GM10847 (cell line): Measurements from ENCODE around the gene PCSK2.

Experiments used
- POLR2A ChIP-seq: IDR thresholded peaks from 2 replicates; pipeline ENCODE4 v1.6.1; 2011; ENCODE audit not compliant: insufficient read length; ENCODE audit errors: extremely low read depth

Gene PCSK2

DNA sequence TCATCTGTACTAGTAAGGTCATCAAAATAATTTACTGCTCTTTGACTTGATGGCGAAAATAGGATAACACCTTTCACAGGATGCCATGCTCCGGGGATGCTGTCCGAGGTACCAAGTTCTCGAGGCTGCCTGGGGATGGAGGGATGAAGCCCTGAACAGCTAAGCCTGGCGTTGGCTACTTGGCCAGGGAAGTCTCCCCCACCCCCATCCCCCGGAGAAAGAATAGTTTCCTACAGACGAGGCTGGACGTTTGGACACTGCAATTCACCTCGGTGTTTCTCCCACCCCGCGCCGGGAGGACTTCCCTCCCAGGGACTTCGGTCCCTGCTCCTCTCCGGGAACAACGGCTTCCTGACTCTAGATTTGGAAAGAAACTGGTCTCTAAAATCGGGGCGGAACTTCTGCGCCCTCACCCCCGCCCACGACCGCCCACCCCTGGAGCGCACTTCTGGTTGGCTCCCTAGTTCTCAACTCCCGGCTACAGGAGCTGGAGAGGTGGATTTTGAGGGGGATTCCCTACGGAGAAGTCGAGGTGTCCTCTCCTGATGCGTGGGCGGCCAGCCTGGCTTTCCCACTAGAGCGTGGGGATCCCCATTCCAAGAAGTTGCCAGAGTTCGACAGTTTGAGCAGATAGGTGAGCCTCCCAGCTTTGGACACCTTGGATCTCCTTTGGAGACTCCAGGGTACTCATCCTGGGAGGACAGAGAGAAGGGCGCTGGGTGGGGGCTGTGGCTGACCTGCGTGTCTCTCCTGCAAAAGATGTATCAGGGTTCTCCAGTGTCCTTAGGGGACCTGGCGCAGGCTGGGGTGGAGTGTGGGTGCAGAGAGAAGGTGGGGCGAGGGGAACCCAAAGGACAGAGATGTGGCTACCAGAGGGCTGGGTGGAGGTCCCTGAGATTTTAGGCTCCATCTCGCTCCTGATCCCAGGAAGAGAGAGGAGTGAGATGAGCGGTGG, 1.1 kb downstream of the PCSK2 start:
- TF ChIP-seq POLR2A, result no peak

- no peak for TF ChIP-seq POLR2A
Measured at GRCh38 chr20:17228624-17229061, 1.8 kb downstream of the PCSK2 start.

DNA sequence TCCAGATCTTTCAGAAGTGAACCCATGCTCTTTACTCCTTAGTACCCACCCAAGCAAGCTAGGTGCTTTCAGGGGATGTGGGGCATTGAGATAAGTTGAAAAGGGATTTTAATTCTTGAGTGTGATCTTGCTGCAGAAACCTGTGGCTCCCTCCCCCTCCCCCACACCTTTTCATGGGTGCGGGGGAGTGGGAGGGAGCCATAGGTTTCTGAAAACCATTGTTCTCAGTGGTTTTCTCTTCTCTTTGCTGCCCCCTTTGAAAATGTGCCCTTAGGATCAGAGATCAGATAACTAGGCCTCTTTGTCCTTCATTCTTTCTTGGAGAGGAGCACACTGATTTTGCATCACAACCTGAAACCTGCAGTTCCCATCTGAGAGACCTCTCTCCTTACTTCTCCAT, 2.4 kb downstream of the PCSK2 start:
- no peak for TF ChIP-seq POLR2A

- TF ChIP-seq POLR2A, result no peak
Measured at GRCh38 chr20:17233626-17234025, 6.8 kb downstream of the PCSK2 start.

GRCh38 chr20:17236766-17237165, 9.9 kb downstream of the PCSK2 start:
- TF ChIP-seq POLR2A, result no peak

- TF ChIP-seq POLR2A, result no peak
Measured at GRCh38 chr20:17248224-17248623, 21.4 kb downstream of the PCSK2 start.

DNA sequence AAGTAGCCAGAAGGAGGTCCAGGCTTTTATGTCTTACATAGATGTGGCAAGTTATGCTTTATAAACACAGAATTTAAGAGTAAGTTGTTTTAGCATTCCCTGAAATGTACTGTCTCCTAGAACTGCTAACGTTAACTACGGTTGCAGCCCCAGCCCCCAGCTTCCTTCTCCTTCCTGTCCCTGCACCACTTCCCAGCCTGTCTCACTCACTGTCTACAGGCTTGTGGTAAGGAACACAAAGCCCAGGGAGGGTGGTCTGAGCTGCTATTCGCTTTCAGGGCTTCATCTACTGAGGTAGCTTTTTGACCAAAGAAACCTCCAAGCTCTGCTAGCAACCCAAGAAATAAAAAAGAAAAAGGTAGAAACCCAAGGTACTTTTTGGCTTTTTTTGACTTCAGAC, 35.9 kb downstream of the PCSK2 start:
- TF ChIP-seq POLR2A, result no peak

DNA sequence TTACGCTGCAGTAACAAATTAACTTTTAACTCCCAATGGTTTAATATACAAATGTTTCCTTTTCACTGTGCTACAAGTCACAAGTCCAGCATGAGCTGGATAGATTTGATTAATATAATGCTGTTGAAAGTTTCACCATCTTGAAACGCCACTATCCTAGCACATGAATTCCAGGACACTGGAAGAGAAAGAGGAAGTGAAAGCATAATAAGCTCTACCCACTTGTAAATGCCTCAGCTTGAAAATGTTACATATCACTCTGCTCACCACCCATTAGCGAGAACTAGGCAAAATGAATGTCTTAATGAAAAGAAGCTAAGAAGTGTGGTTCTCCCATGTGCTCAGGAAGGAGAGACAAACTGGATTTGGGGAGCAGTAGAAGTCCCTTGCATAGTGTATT, 46.9 kb downstream of the PCSK2 start:
- no peak for TF ChIP-seq POLR2A

GRCh38 chr20:17276101-17276500, 49.3 kb downstream of the PCSK2 start:
- no peak for TF ChIP-seq POLR2A

DNA sequence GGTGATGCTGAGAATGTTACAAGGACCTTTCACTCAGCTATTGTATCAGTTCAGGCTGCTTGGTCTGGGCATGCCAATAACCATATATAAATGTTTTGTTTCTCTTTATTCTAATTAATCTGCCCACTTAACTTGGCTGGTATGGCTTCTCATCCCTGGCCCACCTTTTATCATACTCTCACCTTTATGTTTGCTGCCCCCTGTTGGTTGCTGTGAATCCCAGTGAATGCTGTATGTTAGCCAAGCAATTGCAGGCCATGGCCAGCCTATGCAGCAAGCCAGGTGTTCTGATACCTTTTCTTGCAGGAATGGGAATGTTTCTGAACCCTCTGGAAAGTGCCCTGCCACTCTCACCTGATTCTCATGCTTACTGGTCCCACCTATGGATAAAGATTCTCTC, 54.6 kb downstream of the PCSK2 start:
- no peak for TF ChIP-seq POLR2A

DNA sequence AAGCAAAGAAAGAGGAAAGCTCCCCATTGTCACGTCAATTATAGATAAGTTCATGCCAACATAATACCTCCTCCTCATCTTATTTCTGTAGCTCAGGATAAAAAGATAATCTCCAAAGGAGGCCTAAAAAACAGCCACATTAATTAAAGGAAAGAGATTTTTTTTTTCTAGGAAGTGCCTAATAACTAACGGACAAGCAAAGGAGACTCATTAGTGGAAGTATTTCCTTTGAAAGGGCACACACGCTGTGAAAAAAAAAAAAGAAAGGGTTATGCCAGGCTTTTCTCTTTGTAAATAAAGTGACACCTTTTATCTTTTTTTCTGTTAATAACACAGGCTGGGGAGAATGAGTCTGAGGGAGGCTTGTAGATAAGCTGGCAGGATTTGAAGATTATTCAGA, 55.7 kb downstream of the PCSK2 start:
- TF ChIP-seq POLR2A, result no peak

DNA sequence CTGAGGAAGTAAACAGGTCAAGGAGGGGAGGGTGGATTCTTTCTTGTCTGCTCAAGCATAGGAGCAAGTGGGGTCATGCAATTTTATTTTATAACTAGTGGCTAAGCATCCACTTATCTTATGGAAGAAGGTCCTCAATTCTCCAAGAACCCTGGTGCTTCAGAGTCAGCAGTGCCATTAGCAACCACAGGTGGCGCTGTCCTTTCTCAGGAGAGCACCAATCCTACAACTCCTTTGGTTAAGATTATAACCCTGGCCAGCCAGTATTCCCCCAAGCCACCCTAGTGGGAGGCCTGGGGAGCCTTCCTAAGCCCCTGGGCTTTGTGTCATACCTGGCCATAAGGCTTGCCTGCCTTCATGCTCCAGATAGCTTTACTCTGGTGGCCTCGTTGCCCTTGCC, 60.7 kb downstream of the PCSK2 start:
- no peak for TF ChIP-seq POLR2A

DNA sequence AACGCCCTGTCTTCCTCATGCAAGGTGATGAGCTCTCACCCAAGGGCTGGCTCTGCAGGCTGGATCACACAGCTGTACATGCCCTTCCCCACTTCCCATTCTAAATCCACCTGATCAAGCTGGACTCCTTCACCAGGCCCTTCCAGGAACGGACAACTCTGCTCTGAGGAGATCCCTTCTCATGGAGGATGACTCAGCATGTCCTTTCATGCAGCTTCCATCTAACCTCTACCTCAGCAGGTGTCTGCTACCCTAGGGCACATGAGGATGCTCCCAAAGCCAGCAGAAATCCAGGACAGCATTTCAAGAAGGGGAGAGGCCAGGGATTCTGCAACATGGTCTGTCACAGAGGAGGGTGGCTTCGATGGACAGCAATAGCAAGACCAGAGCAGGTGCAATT, 61.2 kb downstream of the PCSK2 start:
- no peak for TF ChIP-seq POLR2A

GRCh38 chr20:17295151-17295726, 68.4 kb downstream of the PCSK2 start:
- TF ChIP-seq POLR2A, result no peak

DNA sequence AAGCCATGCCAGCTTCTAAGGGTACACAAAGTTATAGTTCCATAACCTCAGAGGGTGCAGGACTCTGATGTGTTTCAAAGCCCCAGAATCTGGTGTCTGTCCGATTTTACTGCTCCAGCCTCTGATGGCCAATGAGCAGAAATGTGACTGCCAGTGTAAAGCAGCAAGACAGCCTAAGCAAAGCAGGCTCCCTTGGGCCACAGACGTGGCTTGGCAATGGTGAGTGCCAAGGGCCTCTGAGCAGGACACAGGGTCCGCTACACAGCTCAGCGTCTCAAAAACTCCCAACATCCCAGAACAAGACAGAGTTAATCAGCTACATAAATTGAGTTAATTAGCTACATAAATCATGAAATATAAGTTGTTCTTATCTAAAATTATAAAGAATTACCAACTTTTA, 69.2 kb downstream of the PCSK2 start:
- no peak for TF ChIP-seq POLR2A

DNA sequence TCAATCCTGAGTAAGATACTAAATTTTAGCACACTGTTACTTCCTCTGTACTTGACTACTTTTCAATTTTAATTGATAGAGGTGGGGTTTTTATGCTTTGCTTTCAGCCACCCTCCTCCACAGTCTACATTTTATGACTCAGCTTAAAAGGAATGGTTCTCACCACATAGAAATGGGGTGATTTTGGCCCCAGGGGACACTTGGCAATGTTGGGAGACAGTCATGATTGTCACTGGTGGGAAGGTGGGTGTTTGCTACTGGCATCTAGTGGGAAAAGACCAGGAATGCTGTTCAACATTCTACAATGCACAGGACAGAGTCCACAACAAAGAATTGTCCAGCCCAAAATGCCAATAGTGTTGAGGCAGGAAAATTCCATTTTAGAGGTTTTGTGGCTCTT, 71.3 kb downstream of the PCSK2 start:
- TF ChIP-seq POLR2A, result no peak
